Esophagus squamous epithelium (tissue), 4 donors: ENCODE measurements around the gene TSHZ2.

ENCODE experiments used
- CTCF ChIP-seq, 6 experiments: fragments of 450-650 bp in 4 of 6; fragments of 200-600 bp in 2 of 6; sonication (generic) in 2 of 6; IDR thresholded peaks; one replicate each; pipeline ENCODE4 v1.5.1; 2016 to 2019; ENCODE audit warnings: antibody characterized with exemption in 6 of 6, mild to moderate bottlenecking in 4 of 6, moderate library complexity in 4 of 6
- POLR2A ChIP-seq, 4 donors: fragments of 450-650 bp; IDR thresholded peaks; one replicate each; pipeline ENCODE4 v1.6.1; 2017; ENCODE audit warnings: antibody characterized with exemption in 4 of 4, mild to moderate bottlenecking in 4 of 4, moderate library complexity in 3 of 4

GRCh38 chr20:53394433-53394832 is 422.3 kb downstream of the TSHZ2 start:
- TF ChIP-seq POLR2A (IDR thresholded peaks at IDR 0.05) (no peak), CTCF (IDR thresholded peaks at IDR 0.05) (no peak)
